GM23338 (cell line): ENCODE data around the gene SLC35A2. TPM values are rescaled to one million over a fixed set of nuclear protein-coding genes. Genes with fewer than 3 reads are reported as not detected.

ENCODE experiments used
- ATAC-seq: fragments of 200-7000 bp; cut with Tn5 transposase; 3 replicates; pipeline ENCODE4 v1.9.1; 2020
- DNase-seq: peaks from one replicate; pipeline ENCODE4 v3.0.0-alpha.2; 2015; ENCODE audit warnings: low spot score
- H2AFZ ChIP-seq: fragments of 200-600 bp; sonication (generic); 2 replicates; pipeline ENCODE4 v1.8.0; 2016; ENCODE audit warnings: antibody characterized with exemption, mild to moderate bottlenecking, moderate library complexity
- H3F3A ChIP-seq: fragments of 200-600 bp; sonication (generic); replicated peaks from 2 replicates; pipeline ENCODE4 v1.8.0; 2017; ENCODE audit warnings: antibody characterized with exemption, mixed run types, low read depth
- H3K27ac ChIP-seq: fragments of 200-600 bp; sonication (generic); 2 replicates; pipeline ENCODE4 v1.6.1; 2016; ENCODE audit warnings: low read depth
- H3K27me3 ChIP-seq: fragments of 200-600 bp; sonication (generic); 2 replicates; pipeline ENCODE4 v1.8.0; 2016; ENCODE audit warnings: mild to moderate bottlenecking, mixed run types, moderate library complexity; ENCODE audit not compliant: insufficient read depth
- H3K36me3 ChIP-seq: fragments of 200-600 bp; sonication (generic); 2 replicates; pipeline ENCODE4 v1.8.0; 2016; ENCODE audit warnings: mild to moderate bottlenecking; ENCODE audit not compliant: insufficient read depth
- H3K4me1 ChIP-seq: fragments of 200-600 bp; sonication (generic); 2 replicates; pipeline ENCODE4 v1.8.0; 2016; ENCODE audit warnings: mild to moderate bottlenecking, moderate library complexity; ENCODE audit not compliant: insufficient read depth
- H3K4me2 ChIP-seq: fragments of 200-600 bp; sonication (generic); 2 replicates; pipeline ENCODE4 v1.7.1; 2017; ENCODE audit warnings: mixed run types
- H3K4me3 ChIP-seq: fragments of 200-600 bp; sonication (generic); 2 replicates; pipeline ENCODE4 v1.6.1; 2016; ENCODE audit warnings: mixed run types
- H3K79me2 ChIP-seq: fragments of 200-600 bp; sonication (generic); replicated peaks from 2 replicates; pipeline ENCODE4 v1.8.0; 2017; ENCODE audit warnings: mild to moderate bottlenecking; ENCODE audit not compliant: insufficient read depth
- H3K9me2 ChIP-seq: fragments of 200-600 bp; sonication (generic); 2 replicates; pipeline ENCODE4 v1.8.0; 2017; ENCODE audit not compliant: insufficient read depth
- H4K20me1 ChIP-seq: fragments of 200-600 bp; sonication (generic); replicated peaks from 2 replicates; pipeline ENCODE4 v1.8.0; 2017; ENCODE audit warnings: mild to moderate bottlenecking; ENCODE audit not compliant: insufficient read depth
- H3K27ac Mint-ChIP-seq: 2 replicates; pipeline ENCODE4 v1.8.0; 2020; ENCODE audit warnings: inconsistent platforms, mild to moderate bottlenecking, moderate library complexity, mixed read lengths
- H3K27me3 Mint-ChIP-seq: 3 replicates; pipeline ENCODE4 v1.8.0; 2022; ENCODE audit warnings: low read depth, mild to moderate bottlenecking, moderate library complexity, mixed read lengths, inconsistent platforms; ENCODE audit not compliant: insufficient read depth, poor library complexity
- H3K36me3 Mint-ChIP-seq: 3 replicates; pipeline ENCODE4 v1.8.0; 2021; ENCODE audit warnings: low read depth, mild to moderate bottlenecking, inconsistent platforms, moderate library complexity, mixed read lengths
- H3K4me1 Mint-ChIP-seq: 3 replicates; pipeline ENCODE4 v1.8.0; 2020; ENCODE audit warnings: mild to moderate bottlenecking, inconsistent platforms, mixed read lengths
- H3K4me3 Mint-ChIP-seq: 3 replicates; pipeline ENCODE4 v1.8.0; 2021; ENCODE audit warnings: moderate library complexity, mild to moderate bottlenecking, inconsistent platforms, mixed read lengths
- H3K9me3 Mint-ChIP-seq: 3 replicates; pipeline ENCODE4 v1.8.0; 2020; ENCODE audit warnings: moderate library complexity, mild to moderate bottlenecking, inconsistent platforms, mixed read lengths
- CREB1 ChIP-seq: fragments of 250-450 bp; sonication (Bioruptor Pico); IDR thresholded peaks from 2 replicates; pipeline ENCODE4 v1.5.0; 2020; ENCODE audit warnings: low read depth, mild to moderate bottlenecking, moderate library complexity
- EZH2 ChIP-seq: fragments of 200-600 bp; sonication (generic); IDR thresholded peaks from one replicate; pipeline ENCODE4 v1.8.0; 2017; ENCODE audit warnings: antibody characterized with exemption, mild to moderate bottlenecking, low read depth; ENCODE audit not compliant: unreplicated experiment
- EZH2phosphoT487 ChIP-seq: fragments of 200-600 bp; sonication (generic); IDR thresholded peaks from one replicate; pipeline ENCODE4 v1.8.1; 2018; ENCODE audit warnings: antibody characterized with exemption; ENCODE audit not compliant: unreplicated experiment
- JUNB ChIP-seq: IDR thresholded peaks from one replicate; pipeline ENCODE4 v1.6.1; 2016; ENCODE audit warnings: antibody characterized with exemption; ENCODE audit not compliant: unreplicated experiment
- NANOG ChIP-seq: IDR thresholded peaks from 2 replicates; pipeline ENCODE4 v1.6.1; 2016; ENCODE audit warnings: antibody characterized with exemption, borderline replicate concordance
- POLR2AphosphoS5 ChIP-seq: IDR thresholded peaks from 2 replicates; pipeline ENCODE4 v1.6.1; 2016; ENCODE audit warnings: antibody characterized with exemption, low read depth
- STAT1 ChIP-seq: IDR thresholded peaks from one replicate; pipeline ENCODE4 v1.6.1; 2016; ENCODE audit warnings: antibody characterized with exemption; ENCODE audit not compliant: unreplicated experiment
- ZNF114 ChIP-seq: fragments of 250-450 bp; sonication (Bioruptor Pico); IDR thresholded peaks from 2 replicates; pipeline ENCODE4 v1.5.0; 2020; ENCODE audit warnings: mild to moderate bottlenecking, moderate library complexity
- ZNF331 ChIP-seq: fragments of 250-450 bp; sonication (Bioruptor Pico); IDR thresholded peaks from 2 replicates; pipeline ENCODE4 v1.5.0; 2020; ENCODE audit warnings: low read depth, mild to moderate bottlenecking, moderate library complexity
- polyA plus RNA-seq: library from polyadenylated mRNA; unstranded; fragments of >200 nt; fragmentation: Nextera tagmentation; extraction: Ambion mirVana; gene quantifications from 2 replicates; pipeline ENCODE4 v1.2.1, GENCODE V29; 2016
- total RNA-seq: library from RNA; depleted of rRNA; stranded (reverse); fragments of >200 nt; shearing (Covaris generic); gene quantifications from 2 replicates; pipeline ENCODE4 v1.2.3, GENCODE V29; 2014
- TF ChIP-seq, protein P1 (sequence below): IDR thresholded peaks from 2 replicates; pipeline ENCODE4 v1.6.1; 2016; ENCODE audit warnings: antibody characterized with exemption
- TF ChIP-seq, protein P2 (sequence below): IDR thresholded peaks from one replicate; pipeline ENCODE4 v1.6.1; 2018; ENCODE audit warnings: antibody characterized with exemption; ENCODE audit not compliant: unreplicated experiment
- TF ChIP-seq, protein P3 (sequence below), 2 experiments: fragments of 200-600 bp in 1 of 2; sonication (generic) in 1 of 2; conservative IDR thresholded peaks; 2 replicates each; pipeline versions ENCODE4 v1.5.1 to v1.6.1; 2016 to 2017; ENCODE audit warnings: antibody characterized with exemption in 2 of 2, low read depth in 2 of 2, mild to moderate bottlenecking in 2 of 2, moderate library complexity in 1 of 2
- TF ChIP-seq, protein P4 (sequence below): fragments of 250-450 bp; sonication (Bioruptor Pico); IDR thresholded peaks from 2 replicates; pipeline ENCODE4 v1.5.0; 2020; ENCODE audit warnings: mild to moderate bottlenecking, moderate library complexity

Gene SLC35A2
- total and polyA plus RNA-seq, 2 experiments from 2014 or later, result 13.0 to 16.4 TPM

DNA sequence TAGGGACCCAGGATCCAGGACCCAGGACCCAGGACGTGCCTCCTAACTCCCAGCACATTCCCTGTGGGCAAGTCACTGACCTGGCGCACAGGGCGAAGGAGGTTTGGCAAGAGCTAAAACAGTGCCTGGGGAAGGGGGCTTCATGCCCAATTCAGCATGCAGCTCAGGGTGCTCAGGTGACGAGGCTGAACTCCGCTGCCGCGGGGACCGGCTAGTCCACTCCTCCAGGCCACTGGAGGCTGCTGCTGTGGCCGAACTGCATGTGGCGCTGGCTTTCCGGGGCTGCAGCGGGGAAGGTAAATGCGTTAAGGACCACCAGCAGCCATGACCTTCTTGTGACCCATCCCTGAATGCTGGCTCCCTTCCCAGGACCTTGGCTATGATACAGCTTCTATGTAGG is 12.3 kb upstream of the SLC35A2 start:
- no peaks in the 10 kb centered on the region for H3K9me3 Mint-ChIP-seq
- H3K27ac Mint-ChIP-seq, result peak overlapping the region; percentile 85; the same call in 1 of the 2 replicates

More for the DNA sequence above, 12.3 kb upstream of the SLC35A2 start:
- Histone ChIP-seq H4K20me1 (no peaks in the 10 kb centered on the region), H3K79me2 (peaks cover 24% of the 10 kb centered on the region), H3K27me3 (no peaks in the 10 kb centered on the region), H3K9me2 (no peaks in the 10 kb centered on the region), H2AFZ (no peak overlapping the region), H3F3A (0 out of 2 replicates have a peak, but pooled peaks cover 8% of the 10 kb centered on the region), H3K4me1 (peaks cover 21% of the 10 kb centered on the region), H3K27ac (no peak overlapping the region), H3K4me2 (no peak overlapping the region), H3K4me3 (no peak overlapping the region), H3K36me3 (no peaks in the 10 kb centered on the region)
- H3K4me3 Mint-ChIP-seq, result no peak overlapping the region
- H3K36me3 Mint-ChIP-seq, result peaks cover 52% of the 10 kb centered on the region
- DNase-seq (no peak), ATAC-seq (no peak)
- TF ChIP-seq, protein P1, sequence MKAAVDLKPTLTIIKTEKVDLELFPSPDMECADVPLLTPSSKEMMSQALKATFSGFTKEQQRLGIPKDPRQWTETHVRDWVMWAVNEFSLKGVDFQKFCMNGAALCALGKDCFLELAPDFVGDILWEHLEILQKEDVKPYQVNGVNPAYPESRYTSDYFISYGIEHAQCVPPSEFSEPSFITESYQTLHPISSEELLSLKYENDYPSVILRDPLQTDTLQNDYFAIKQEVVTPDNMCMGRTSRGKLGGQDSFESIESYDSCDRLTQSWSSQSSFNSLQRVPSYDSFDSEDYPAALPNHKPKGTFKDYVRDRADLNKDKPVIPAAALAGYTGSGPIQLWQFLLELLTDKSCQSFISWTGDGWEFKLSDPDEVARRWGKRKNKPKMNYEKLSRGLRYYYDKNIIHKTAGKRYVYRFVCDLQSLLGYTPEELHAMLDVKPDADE, result no peak
- TF ChIP-seq, protein P2, sequence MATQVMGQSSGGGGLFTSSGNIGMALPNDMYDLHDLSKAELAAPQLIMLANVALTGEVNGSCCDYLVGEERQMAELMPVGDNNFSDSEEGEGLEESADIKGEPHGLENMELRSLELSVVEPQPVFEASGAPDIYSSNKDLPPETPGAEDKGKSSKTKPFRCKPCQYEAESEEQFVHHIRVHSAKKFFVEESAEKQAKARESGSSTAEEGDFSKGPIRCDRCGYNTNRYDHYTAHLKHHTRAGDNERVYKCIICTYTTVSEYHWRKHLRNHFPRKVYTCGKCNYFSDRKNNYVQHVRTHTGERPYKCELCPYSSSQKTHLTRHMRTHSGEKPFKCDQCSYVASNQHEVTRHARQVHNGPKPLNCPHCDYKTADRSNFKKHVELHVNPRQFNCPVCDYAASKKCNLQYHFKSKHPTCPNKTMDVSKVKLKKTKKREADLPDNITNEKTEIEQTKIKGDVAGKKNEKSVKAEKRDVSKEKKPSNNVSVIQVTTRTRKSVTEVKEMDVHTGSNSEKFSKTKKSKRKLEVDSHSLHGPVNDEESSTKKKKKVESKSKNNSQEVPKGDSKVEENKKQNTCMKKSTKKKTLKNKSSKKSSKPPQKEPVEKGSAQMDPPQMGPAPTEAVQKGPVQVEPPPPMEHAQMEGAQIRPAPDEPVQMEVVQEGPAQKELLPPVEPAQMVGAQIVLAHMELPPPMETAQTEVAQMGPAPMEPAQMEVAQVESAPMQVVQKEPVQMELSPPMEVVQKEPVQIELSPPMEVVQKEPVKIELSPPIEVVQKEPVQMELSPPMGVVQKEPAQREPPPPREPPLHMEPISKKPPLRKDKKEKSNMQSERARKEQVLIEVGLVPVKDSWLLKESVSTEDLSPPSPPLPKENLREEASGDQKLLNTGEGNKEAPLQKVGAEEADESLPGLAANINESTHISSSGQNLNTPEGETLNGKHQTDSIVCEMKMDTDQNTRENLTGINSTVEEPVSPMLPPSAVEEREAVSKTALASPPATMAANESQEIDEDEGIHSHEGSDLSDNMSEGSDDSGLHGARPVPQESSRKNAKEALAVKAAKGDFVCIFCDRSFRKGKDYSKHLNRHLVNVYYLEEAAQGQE, result no peak
- TF ChIP-seq ZNF331 (no peak), JUNB (no peak), EZH2 (no peak), ZNF114 (CRISPR knock-in tag) (no peak), POLR2AphosphoS5 (no peak), EZH2phosphoT487 (no peak), NANOG (no peak), CREB1 (no peak), STAT1 (no peak)
- TF ChIP-seq, protein P3, sequence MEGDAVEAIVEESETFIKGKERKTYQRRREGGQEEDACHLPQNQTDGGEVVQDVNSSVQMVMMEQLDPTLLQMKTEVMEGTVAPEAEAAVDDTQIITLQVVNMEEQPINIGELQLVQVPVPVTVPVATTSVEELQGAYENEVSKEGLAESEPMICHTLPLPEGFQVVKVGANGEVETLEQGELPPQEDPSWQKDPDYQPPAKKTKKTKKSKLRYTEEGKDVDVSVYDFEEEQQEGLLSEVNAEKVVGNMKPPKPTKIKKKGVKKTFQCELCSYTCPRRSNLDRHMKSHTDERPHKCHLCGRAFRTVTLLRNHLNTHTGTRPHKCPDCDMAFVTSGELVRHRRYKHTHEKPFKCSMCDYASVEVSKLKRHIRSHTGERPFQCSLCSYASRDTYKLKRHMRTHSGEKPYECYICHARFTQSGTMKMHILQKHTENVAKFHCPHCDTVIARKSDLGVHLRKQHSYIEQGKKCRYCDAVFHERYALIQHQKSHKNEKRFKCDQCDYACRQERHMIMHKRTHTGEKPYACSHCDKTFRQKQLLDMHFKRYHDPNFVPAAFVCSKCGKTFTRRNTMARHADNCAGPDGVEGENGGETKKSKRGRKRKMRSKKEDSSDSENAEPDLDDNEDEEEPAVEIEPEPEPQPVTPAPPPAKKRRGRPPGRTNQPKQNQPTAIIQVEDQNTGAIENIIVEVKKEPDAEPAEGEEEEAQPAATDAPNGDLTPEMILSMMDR (conservative IDR thresholded peaks at IDR 0.05; ENCODE audit: low read depth in 2 of 2), result no peak
- TF ChIP-seq, protein P4, sequence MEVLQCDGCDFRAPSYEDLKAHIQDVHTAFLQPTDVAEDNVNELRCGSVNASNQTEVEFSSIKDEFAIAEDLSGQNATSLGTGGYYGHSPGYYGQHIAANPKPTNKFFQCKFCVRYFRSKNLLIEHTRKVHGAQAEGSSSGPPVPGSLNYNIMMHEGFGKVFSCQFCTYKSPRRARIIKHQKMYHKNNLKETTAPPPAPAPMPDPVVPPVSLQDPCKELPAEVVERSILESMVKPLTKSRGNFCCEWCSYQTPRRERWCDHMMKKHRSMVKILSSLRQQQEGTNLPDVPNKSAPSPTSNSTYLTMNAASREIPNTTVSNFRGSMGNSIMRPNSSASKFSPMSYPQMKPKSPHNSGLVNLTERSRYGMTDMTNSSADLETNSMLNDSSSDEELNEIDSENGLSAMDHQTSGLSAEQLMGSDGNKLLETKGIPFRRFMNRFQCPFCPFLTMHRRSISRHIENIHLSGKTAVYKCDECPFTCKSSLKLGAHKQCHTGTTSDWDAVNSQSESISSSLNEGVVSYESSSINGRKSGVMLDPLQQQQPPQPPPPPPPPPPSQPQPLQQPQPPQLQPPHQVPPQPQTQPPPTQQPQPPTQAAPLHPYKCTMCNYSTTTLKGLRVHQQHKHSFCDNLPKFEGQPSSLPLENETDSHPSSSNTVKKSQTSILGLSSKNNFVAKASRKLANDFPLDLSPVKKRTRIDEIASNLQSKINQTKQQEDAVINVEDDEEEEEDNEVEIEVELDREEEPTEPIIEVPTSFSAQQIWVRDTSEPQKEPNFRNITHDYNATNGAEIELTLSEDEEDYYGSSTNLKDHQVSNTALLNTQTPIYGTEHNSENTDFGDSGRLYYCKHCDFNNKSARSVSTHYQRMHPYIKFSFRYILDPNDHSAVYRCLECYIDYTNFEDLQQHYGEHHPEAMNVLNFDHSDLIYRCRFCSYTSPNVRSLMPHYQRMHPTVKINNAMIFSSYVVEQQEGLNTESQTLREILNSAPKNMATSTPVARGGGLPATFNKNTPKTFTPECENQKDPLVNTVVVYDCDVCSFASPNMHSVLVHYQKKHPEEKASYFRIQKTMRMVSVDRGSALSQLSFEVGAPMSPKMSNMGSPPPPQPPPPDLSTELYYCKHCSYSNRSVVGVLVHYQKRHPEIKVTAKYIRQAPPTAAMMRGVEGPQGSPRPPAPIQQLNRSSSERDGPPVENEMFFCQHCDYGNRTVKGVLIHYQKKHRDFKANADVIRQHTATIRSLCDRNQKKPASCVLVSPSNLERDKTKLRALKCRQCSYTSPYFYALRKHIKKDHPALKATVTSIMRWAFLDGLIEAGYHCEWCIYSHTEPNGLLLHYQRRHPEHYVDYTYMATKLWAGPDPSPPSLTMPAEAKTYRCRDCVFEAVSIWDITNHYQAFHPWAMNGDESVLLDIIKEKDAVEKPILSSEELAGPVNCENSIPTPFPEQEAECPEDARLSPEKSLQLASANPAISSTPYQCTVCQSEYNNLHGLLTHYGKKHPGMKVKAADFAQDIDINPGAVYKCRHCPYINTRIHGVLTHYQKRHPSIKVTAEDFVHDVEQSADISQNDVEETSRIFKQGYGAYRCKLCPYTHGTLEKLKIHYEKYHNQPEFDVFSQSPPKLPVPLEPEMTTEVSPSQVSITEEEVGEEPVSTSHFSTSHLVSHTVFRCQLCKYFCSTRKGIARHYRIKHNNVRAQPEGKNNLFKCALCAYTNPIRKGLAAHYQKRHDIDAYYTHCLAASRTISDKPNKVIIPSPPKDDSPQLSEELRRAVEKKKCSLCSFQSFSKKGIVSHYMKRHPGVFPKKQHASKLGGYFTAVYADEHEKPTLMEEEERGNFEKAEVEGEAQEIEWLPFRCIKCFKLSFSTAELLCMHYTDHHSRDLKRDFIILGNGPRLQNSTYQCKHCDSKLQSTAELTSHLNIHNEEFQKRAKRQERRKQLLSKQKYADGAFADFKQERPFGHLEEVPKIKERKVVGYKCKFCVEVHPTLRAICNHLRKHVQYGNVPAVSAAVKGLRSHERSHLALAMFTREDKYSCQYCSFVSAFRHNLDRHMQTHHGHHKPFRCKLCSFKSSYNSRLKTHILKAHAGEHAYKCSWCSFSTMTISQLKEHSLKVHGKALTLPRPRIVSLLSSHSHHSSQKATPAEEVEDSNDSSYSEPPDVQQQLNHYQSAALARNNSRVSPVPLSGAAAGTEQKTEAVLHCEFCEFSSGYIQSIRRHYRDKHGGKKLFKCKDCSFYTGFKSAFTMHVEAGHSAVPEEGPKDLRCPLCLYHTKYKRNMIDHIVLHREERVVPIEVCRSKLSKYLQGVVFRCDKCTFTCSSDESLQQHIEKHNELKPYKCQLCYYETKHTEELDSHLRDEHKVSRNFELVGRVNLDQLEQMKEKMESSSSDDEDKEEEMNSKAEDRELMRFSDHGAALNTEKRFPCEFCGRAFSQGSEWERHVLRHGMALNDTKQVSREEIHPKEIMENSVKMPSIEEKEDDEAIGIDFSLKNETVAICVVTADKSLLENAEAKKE (CRISPR knock-in tag), result no peak
- H3K4me1 Mint-ChIP-seq, result peaks cover 50% of the 10 kb centered on the region
- peaks cover 21% of the 10 kb centered on the region for H3K27me3 Mint-ChIP-seq
